GM13976 (cell line): Measurements from ENCODE around the gene SUN2.

Source experiments
- DNase-seq: peaks from one replicate; pipeline ENCODE4 v3.0.0; 2012; ENCODE audit warnings: low spot score
- CTCF ChIP-seq: IDR thresholded peaks from 2 replicates; pipeline ENCODE4 v1.5.1; 2012; ENCODE audit warnings: borderline replicate concordance, mild to moderate bottlenecking; ENCODE audit not compliant: insufficient read depth; ENCODE audit errors: extremely low read depth, missing control alignments, control extremely low read depth
- in situ Hi-C: fragments of 300-500 bp; cut with MboI; formaldehyde crosslinking; loops from one replicate; pipeline ENCODE4 v1.12.0; 2022; ENCODE audit warnings: low sequenced_read_pairs, mixed read lengths, inconsistent platforms; ENCODE audit not compliant: unreplicated experiment

Gene SUN2

DNA sequence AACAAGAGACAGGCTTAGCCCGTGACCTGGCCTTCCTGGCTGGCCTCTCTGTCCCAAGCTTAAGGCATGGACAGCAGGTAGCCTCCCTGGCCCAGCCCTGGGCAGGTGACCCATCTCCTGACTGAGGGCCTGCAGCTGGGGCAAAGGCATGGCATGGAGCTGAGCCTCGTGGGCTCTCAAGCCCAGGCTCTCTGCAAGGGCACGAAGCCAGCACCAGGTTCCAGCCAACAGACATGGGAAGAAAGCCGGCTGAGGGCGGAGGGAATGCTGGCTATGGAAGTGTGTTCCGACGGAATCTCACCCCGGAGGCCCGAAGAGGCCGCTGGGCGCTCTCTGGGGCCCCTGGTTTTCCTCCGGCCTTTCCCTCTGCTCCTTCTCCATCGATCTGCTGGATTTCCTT, 25.2 kb upstream of the SUN2 start:
- in situ Hi-C loops = no loop called here

DNA sequence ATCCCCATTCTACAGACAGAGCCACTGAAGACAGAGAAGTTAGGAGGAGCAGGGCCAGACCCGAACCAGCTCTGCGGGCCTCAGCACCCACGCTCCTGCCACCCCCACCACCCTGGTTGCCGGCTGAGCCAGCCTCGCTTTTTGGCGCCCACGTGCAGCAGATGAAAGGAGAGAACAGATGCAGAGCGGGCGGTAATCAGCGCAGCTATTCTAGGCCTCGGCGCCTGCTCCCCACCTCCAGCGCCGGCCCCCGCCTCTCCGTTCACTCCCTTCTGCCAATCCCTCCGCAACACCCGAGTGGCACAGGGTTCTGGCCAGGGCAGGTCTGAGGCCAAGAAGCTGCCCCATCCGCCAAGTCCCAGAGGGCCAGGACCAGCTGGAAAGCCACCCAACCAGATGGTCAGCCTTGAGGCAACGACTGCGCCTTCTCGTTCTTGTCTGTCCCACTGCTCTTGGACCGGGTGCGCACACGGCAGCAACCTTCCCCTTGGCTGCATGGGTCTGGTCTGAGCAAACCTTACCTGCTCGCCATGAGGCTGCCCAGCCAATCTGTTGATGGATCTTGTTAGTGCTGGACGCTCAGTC, 21.4 kb upstream of the SUN2 start:
- in situ Hi-C loops = no loop called here
- peak; percentile 23 for DNase-seq

More for the DNA sequence above, 25.2 kb upstream of the SUN2 start:
- no peak for DNase-seq
- TF ChIP-seq CTCF = no peak

DNA sequence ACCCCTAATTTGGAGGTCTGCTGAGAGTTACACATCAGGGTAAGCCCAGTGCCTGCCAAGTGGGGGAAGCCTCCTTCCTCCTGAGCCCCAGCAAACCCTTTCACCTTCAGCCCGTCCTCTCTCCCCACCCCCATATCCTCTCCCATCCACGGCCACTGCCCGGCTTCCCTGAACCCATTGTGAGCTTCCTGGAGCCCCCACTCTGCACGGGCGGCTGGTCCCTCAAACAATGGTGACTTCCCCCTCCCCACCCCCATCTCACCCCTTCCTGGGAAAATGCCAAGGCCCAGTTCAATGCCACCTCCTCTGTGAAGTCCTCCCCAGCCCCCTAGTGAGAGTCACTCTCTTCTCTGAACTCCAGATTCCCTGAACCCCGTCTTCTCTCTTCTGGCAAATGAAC, 20.3 kb upstream of the SUN2 start:
- in situ Hi-C loops = no loop called here
- TF ChIP-seq CTCF = no peak
- DNase-seq = no peak

More for the DNA sequence above, 21.4 kb upstream of the SUN2 start:
- no peak for TF ChIP-seq CTCF

GRCh38 chr22:38775656-38776055, 19.9 kb upstream of the SUN2 start:
- in situ Hi-C loops = no loop called here
- DNase-seq = no peak
- TF ChIP-seq CTCF = no peak

DNA sequence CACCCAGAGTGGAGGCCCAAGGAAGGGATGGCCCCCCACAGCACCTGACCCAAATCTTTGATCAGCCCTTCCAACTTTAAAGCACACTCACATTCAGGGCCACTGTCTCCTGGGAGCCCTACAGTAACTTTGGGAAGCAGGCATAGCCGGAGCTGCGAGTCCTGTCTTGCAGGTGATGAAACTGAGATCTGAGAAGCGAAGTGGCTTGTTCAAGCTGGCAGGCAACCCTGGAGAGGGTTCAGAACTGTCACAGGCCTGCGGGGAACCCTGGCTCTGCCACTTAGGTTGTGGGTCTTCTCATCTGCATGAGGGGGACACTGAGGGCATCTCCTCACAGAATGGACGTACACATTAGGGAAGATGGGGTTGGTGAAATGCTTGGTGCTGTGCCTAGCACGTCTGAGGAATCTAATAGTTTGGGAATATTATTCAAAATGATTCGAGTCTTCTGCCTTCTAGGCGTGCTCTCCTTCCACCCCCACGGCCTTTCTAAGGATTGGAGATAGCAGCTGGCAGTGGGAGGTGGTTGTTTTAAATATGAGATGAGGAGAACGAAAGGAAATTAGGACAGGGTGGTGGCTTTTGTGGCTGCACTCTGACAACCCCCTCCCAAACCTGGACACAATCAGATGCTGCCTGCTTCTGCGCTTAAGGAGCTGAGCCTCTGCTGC, 18.8 kb upstream of the SUN2 start:
- no peak for DNase-seq
- no peak for TF ChIP-seq CTCF
- in situ Hi-C loops = no loop called here

DNA sequence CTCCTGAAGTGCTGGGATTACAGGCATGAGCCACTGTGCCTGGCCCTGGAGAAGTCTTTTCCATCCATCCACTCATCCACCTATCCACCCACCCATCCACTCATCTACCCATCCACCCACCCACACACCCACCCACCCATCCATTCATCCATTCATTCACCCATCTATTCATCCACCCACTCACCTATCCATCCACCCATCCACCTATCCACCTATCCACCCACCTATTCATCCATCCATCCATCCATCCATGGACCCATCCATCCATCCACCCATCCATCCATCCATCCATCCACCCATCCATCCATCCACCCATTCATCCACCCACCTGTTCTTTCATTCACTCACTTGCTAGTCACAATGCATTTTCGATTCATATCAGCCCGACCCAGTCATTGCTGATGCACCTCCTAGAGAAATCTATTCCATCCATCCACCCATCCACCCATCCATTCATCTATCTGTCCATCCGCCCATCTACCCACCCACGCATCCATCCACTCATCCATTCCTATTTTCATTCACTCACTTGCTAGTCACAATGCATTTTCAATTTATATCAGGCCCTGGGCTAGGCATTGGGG, 17.7 kb upstream of the SUN2 start:
- DNase-seq = no peak
- TF ChIP-seq CTCF = no peak
- in situ Hi-C loops = no loop called here

- in situ Hi-C loops = no loop called here
- TF ChIP-seq CTCF = no peak
- DNase-seq = no peak
These were observed 16.8 kb upstream of the SUN2 start for GRCh38 chr22:38772623-38772873.
